A549 treated with RU486 at 1 μM for 4 hours (cell line): ENCODE data around the gene DEGS2. TPM values are rescaled to one million over a fixed set of nuclear protein-coding genes. Genes with fewer than 3 reads are reported as not detected.

Experiments
- total RNA-seq: library from RNA; stranded (reverse); fragments of 200-300 nt; extraction: Qiagen RNA extraction; gene quantifications from 5 replicates; pipeline ENCODE4 v1.2.3, GENCODE V29; 2022; ENCODE audit warnings: low read depth

Gene DEGS2
- total RNA-seq, result 0.95 to 1.7 TPM (median 1.3 TPM) in 5 replicates

GRCh38 chr14:100159094-100159864, at the start of gene DEGS2:
TSS of gene DEGS2 (minus strand) at chr14:100159645. CDS start at chr14:100159587, 58 bp downstream.

Other genes starting within 250 kb of the DEGS2 start
- 19.1 to 27.3 TPM (median 25.2 TPM) in 5 replicates for gene EVL, start 94.2 kb downstream of the DEGS2 start, total RNA-seq
- 65.7 to 80.0 TPM (median 70.3 TPM) in 5 replicates for gene YY1, start 79.5 kb upstream of the DEGS2 start, total RNA-seq
- 5.8 to 11.1 TPM (median 10.7 TPM) in 5 replicates for gene SLC25A29, start 146.8 kb upstream of the DEGS2 start, total RNA-seq
- gene SLC25A47, start 163.7 kb upstream of the DEGS2 start, total RNA-seq, result not detected in 5 replicates
- gene WDR25, start 216.8 kb upstream of the DEGS2 start, total RNA-seq, result 10.1 to 11.5 TPM (median 10.7 TPM) in 5 replicates